DND-41 (cell line): Measurements from ENCODE around the gene WDR7.

Experiments
- EZH2 ChIP-seq: IDR thresholded peaks from 3 replicates; pipeline ENCODE4 v1.6.1; 2012; ENCODE audit warnings: borderline replicate concordance, low read depth, mild to moderate bottlenecking, moderate library complexity, low read length, inconsistent platforms; ENCODE audit not compliant: severe bottlenecking
- TF ChIP-seq, protein P1 (sequence below): IDR thresholded peaks from 2 replicates; pipeline ENCODE4 v1.5.1; 2012; ENCODE audit warnings: borderline replicate concordance, low read length, moderate library complexity, mild to moderate bottlenecking; ENCODE audit not compliant: poor library complexity, severe bottlenecking; ENCODE audit errors: extremely low read depth

DNA sequence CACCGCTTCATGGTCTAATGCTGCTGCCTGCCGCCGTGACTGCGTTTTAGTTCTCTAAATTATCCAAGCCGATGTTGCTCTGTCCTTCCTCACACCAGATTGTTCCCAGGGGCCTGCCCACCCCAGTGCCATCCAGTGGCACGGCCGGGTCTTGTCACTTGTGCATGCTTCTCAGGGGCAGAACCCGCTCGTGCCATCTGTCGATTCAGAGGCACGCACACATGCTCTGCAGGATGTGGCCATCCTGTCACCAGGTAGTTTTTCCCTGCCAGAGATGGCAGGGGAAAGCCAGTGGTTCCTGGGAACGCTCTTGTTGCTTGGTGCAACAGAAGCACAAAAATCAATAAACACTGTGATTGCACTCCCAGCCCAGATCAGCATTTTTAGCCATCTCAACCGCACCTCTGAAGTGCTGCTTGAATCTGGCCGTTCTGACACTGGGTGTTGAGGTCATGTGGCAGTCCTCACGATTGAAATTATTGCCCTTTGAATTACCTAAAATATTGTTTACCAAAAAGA, 376.1 kb downstream of the WDR7 start:
- TF ChIP-seq EZH2 = no peak
- TF ChIP-seq, protein P1, sequence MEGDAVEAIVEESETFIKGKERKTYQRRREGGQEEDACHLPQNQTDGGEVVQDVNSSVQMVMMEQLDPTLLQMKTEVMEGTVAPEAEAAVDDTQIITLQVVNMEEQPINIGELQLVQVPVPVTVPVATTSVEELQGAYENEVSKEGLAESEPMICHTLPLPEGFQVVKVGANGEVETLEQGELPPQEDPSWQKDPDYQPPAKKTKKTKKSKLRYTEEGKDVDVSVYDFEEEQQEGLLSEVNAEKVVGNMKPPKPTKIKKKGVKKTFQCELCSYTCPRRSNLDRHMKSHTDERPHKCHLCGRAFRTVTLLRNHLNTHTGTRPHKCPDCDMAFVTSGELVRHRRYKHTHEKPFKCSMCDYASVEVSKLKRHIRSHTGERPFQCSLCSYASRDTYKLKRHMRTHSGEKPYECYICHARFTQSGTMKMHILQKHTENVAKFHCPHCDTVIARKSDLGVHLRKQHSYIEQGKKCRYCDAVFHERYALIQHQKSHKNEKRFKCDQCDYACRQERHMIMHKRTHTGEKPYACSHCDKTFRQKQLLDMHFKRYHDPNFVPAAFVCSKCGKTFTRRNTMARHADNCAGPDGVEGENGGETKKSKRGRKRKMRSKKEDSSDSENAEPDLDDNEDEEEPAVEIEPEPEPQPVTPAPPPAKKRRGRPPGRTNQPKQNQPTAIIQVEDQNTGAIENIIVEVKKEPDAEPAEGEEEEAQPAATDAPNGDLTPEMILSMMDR = no peak
